ENCODE results near the gene FOXA1.

Gene FOXA1

GRCh38 chr14:37553935-37554550 is 41.0 kb downstream of the FOXA1 start:
- no peak for DNase-seq

GRCh38 chr14:37551119-37551518 is 43.9 kb downstream of the FOXA1 start:
- no peak for DNase-seq

GRCh38 chr14:37550511-37550910 is 44.5 kb downstream of the FOXA1 start:
- DNase-seq = no peak

GRCh38 chr14:37546621-37547447 is 48.2 kb downstream of the FOXA1 start:
- DNase-seq = no peak

GRCh38 chr14:37545174-37545573 is 49.9 kb downstream of the FOXA1 start:
- no peak for DNase-seq

- no peak for DNase-seq
Observed at GRCh38 chr14:37544407-37544806, 50.6 kb downstream of the FOXA1 start.

- no peak for DNase-seq
Observed at GRCh38 chr14:37539992-37540391, 55.1 kb downstream of the FOXA1 start.

Data from activated CD4-positive, alpha-beta T cell treated with anti-CD3 and anti-CD28 coated beads for 4 hours (primary cell).